SK-N-SH treated with all-trans-retinoic acid at 6 μM for 48 hours (cell line): ENCODE results near the gene HSPA9.

Source experiments
- ATAC-seq: fragments of 200-7000 bp; cut with Tn5 transposase; 3 replicates; pipeline ENCODE4 v1.9.1; 2020; ENCODE audit warnings: mild to moderate bottlenecking, moderate library complexity
- ARNTL ChIP-seq: fragments of 450-650 bp; formaldehyde crosslinking; IDR thresholded peaks from 2 replicates; pipeline ENCODE4 v1.5.0; 2020; ENCODE audit warnings: low read depth, mild to moderate bottlenecking, moderate library complexity, borderline replicate concordance
- BACH2 ChIP-seq: fragments of 250-450 bp; sonication (Bioruptor Pico); IDR thresholded peaks from 2 replicates; pipeline ENCODE4 v1.9.0; 2021; ENCODE audit warnings: mild to moderate bottlenecking, borderline replicate concordance
- CSDC2 ChIP-seq: fragments of 250-450 bp; sonication (Bioruptor Pico); IDR thresholded peaks from 2 replicates; pipeline ENCODE4 v1.5.0; 2020; ENCODE audit warnings: mild to moderate bottlenecking, moderate library complexity
- ESRRG ChIP-seq: fragments of 250-450 bp; sonication (Bioruptor Pico); IDR thresholded peaks from 2 replicates; pipeline ENCODE4 v1.6.1; 2021; ENCODE audit warnings: mild to moderate bottlenecking
- ISL1 ChIP-seq: fragments of 250-450 bp; sonication (Bioruptor Pico); IDR thresholded peaks from 2 replicates; pipeline ENCODE4 v2.1.2; 2022; ENCODE audit warnings: mild to moderate bottlenecking, moderate library complexity
- OSR1 ChIP-seq: fragments of 250-450 bp; sonication (Bioruptor Pico); IDR thresholded peaks from 2 replicates; pipeline ENCODE4 v1.8.0; 2022; ENCODE audit warnings: moderate library complexity, mild to moderate bottlenecking, inconsistent platforms
- PPARA ChIP-seq: fragments of 250-450 bp; sonication (Bioruptor Pico); IDR thresholded peaks from 2 replicates; pipeline ENCODE4 v1.5.0; 2020; ENCODE audit warnings: mild to moderate bottlenecking, borderline replicate concordance
- RARB ChIP-seq: fragments of 250-450 bp; sonication (Bioruptor Pico); IDR thresholded peaks from 2 replicates; pipeline ENCODE4 v1.8.0; 2021; ENCODE audit warnings: mild to moderate bottlenecking, moderate library complexity
- SNAI2 ChIP-seq: fragments of 250-450 bp; sonication (Bioruptor Pico); IDR thresholded peaks from 2 replicates; pipeline ENCODE4 v1.5.0; 2020; ENCODE audit warnings: mild to moderate bottlenecking, moderate library complexity
- TCF4 ChIP-seq: fragments of 250-450 bp; sonication (Bioruptor Pico); IDR thresholded peaks from 2 replicates; pipeline ENCODE4 v1.8.0; 2021; ENCODE audit warnings: mild to moderate bottlenecking, moderate library complexity, borderline replicate concordance
- TOX ChIP-seq: fragments of 250-450 bp; sonication (Bioruptor Pico); IDR thresholded peaks from 2 replicates; pipeline ENCODE4 v1.8.0; 2021; ENCODE audit warnings: mild to moderate bottlenecking, moderate library complexity, borderline replicate concordance
- ZFP30 ChIP-seq: fragments of 450-650 bp; formaldehyde crosslinking; IDR thresholded peaks from 2 replicates; pipeline ENCODE4 v1.5.0; 2022; ENCODE audit warnings: mild to moderate bottlenecking, moderate library complexity
- ZNF565 ChIP-seq: fragments of 450-650 bp; formaldehyde crosslinking; conservative IDR thresholded peaks from 2 replicates; pipeline ENCODE4 v1.5.0; 2020; ENCODE audit warnings: low read depth, mild to moderate bottlenecking, moderate library complexity
- ZNF70 ChIP-seq: fragments of 450-650 bp; formaldehyde crosslinking; IDR thresholded peaks from 2 replicates; pipeline ENCODE4 v1.5.0; 2020; ENCODE audit warnings: mild to moderate bottlenecking, moderate library complexity
- TF ChIP-seq, protein P1 (sequence below): fragments of 250-450 bp; sonication (Bioruptor Pico); IDR thresholded peaks from 2 replicates; pipeline ENCODE4 v1.5.1; 2021; ENCODE audit warnings: mild to moderate bottlenecking, moderate library complexity
- TF ChIP-seq, protein P2 (sequence below): fragments of 250-450 bp; sonication (Bioruptor Pico); IDR thresholded peaks from 2 replicates; pipeline ENCODE4 v1.5.0; 2020; ENCODE audit warnings: mild to moderate bottlenecking, moderate library complexity
- TF ChIP-seq, protein P3 (sequence below): fragments of 250-450 bp; sonication (Bioruptor Pico); IDR thresholded peaks from 2 replicates; pipeline ENCODE4 v1.5.1; 2020; ENCODE audit warnings: low read depth, mild to moderate bottlenecking, moderate library complexity
- TF ChIP-seq, protein P4 (sequence below): fragments of 250-450 bp; sonication (Bioruptor Pico); IDR thresholded peaks from 2 replicates; pipeline ENCODE4 v1.8.0; 2021; ENCODE audit warnings: low read depth, mild to moderate bottlenecking, moderate library complexity, borderline replicate concordance

HSPA9 gene

DNA sequence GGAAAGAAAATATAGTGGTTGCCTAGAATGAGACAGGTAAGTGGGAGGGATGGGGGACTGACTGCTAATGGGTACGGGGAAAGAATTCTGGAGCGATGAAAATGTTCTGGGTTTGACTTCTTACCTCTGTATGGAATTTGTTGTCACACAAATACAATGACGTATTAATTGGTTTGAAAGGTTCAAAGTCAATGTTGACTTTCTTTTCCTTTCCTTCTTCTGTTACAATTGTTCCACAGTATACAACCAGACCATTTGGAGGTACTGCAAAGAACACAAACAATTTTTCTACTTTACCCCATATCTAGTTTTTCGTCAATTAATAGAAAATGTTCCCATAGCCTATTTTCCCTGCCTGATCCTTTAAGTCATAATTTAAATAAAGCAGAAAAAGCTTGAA, 57.8 kb downstream of the HSPA9 start:
- TF ChIP-seq ISL1 (no peak), TCF4 (CRISPR knock-in tag) (no peak), OSR1 (no peak), BACH2 (CRISPR knock-in tag) (no peak), ZNF70 (CRISPR knock-in tag) (no peak), RARB (CRISPR knock-in tag) (no peak), TOX (CRISPR knock-in tag) (no peak)
- TF ChIP-seq, protein P1, sequence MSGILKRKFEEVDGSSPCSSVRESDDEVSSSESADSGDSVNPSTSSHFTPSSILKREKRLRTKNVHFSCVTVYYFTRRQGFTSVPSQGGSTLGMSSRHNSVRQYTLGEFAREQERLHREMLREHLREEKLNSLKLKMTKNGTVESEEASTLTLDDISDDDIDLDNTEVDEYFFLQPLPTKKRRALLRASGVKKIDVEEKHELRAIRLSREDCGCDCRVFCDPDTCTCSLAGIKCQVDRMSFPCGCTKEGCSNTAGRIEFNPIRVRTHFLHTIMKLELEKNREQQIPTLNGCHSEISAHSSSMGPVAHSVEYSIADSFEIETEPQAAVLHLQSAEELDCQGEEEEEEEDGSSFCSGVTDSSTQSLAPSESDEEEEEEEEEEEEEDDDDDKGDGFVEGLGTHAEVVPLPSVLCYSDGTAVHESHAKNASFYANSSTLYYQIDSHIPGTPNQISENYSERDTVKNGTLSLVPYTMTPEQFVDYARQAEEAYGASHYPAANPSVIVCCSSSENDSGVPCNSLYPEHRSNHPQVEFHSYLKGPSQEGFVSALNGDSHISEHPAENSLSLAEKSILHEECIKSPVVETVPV (CRISPR knock-in tag): no peak
- TF ChIP-seq, protein P2, sequence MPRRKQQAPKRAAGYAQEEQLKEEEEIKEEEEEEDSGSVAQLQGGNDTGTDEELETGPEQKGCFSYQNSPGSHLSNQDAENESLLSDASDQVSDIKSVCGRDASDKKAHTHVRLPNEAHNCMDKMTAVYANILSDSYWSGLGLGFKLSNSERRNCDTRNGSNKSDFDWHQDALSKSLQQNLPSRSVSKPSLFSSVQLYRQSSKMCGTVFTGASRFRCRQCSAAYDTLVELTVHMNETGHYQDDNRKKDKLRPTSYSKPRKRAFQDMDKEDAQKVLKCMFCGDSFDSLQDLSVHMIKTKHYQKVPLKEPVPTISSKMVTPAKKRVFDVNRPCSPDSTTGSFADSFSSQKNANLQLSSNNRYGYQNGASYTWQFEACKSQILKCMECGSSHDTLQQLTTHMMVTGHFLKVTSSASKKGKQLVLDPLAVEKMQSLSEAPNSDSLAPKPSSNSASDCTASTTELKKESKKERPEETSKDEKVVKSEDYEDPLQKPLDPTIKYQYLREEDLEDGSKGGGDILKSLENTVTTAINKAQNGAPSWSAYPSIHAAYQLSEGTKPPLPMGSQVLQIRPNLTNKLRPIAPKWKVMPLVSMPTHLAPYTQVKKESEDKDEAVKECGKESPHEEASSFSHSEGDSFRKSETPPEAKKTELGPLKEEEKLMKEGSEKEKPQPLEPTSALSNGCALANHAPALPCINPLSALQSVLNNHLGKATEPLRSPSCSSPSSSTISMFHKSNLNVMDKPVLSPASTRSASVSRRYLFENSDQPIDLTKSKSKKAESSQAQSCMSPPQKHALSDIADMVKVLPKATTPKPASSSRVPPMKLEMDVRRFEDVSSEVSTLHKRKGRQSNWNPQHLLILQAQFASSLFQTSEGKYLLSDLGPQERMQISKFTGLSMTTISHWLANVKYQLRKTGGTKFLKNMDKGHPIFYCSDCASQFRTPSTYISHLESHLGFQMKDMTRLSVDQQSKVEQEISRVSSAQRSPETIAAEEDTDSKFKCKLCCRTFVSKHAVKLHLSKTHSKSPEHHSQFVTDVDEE: no peak
- ATAC-seq: no peak

DNA sequence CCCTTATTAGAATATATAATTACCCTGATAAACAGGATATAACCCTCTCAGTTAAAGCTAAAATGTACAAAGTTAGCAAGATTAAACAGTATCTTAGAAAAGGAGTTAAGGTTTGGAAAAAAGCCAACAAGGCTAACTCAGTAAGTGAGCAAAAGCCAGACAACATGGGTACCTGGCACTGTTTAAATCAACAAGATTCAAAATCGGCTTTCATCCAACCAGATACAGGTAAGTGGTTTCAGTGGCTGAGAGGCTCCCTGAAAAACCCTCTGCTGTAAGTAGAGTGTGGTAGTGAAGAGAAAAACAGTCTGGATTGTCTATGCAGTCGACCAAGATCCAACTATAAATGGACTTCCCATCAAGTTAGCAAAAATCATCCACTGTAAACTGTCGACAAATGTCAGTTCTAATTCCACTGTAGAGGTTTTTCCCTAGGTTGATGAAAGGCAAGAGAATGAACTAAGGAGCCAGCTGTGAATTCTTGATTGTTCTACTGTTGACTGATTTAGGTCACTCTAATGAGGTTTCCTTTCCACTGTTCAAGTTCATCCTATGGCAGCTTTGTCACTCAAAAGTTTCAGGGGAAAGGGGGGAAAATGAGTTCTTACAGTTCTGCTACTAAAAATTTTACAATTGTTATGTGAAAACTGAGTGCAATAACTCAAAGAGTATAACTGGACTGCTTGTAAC, 59.5 kb downstream of the HSPA9 start:
- no peak for TF ChIP-seq RARB (CRISPR knock-in tag)
- no peak for TF ChIP-seq ZFP30 (CRISPR knock-in tag)
- TF ChIP-seq, protein P3, sequence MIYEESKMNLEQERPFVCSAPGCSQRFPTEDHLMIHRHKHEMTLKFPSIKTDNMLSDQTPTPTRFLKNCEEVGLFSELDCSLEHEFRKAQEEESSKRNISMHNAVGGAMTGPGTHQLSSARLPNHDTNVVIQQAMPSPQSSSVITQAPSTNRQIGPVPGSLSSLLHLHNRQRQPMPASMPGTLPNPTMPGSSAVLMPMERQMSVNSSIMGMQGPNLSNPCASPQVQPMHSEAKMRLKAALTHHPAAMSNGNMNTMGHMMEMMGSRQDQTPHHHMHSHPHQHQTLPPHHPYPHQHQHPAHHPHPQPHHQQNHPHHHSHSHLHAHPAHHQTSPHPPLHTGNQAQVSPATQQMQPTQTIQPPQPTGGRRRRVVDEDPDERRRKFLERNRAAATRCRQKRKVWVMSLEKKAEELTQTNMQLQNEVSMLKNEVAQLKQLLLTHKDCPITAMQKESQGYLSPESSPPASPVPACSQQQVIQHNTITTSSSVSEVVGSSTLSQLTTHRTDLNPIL: no peak
- TF ChIP-seq, protein P1 (CRISPR knock-in tag): no peak
- no peak for TF ChIP-seq PPARA (CRISPR knock-in tag)
- TF ChIP-seq, protein P4, sequence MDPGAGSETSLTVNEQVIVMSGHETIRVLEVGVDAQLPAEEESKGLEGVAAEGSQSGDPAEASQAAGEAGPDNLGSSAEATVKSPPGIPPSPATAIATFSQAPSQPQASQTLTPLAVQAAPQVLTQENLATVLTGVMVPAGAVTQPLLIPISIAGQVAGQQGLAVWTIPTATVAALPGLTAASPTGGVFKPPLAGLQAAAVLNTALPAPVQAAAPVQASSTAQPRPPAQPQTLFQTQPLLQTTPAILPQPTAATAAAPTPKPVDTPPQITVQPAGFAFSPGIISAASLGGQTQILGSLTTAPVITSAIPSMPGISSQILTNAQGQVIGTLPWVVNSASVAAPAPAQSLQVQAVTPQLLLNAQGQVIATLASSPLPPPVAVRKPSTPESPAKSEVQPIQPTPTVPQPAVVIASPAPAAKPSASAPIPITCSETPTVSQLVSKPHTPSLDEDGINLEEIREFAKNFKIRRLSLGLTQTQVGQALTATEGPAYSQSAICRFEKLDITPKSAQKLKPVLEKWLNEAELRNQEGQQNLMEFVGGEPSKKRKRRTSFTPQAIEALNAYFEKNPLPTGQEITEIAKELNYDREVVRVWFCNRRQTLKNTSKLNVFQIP (CRISPR knock-in tag): no peak
- no peak for TF ChIP-seq CSDC2 (CRISPR knock-in tag)
- ATAC-seq: no peak

DNA sequence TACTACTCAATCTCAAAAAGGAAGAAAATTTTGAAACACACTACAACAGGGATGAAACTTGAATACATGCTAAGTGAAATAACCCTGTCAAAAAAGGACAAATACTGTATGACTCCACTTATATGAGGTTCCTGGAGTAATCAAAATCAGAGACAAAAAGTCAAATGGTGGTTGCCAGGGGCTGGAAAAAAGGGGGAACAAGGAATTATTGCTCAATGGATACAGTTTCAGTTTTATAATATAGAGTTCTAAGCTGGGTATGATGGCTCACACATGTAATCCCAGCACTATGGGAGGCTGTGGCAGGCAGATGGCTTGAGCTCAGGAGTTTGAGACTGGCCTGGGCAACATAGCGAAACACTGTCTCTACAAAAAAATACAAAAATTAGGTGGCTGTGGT, 61.2 kb downstream of the HSPA9 start:
- no peak for ATAC-seq
- no peak for TF ChIP-seq OSR1
- TF ChIP-seq ZNF70 (CRISPR knock-in tag): no peak
- TF ChIP-seq, protein P2: no peak
- no peak for TF ChIP-seq PPARA (CRISPR knock-in tag)
- no peak for TF ChIP-seq BACH2 (CRISPR knock-in tag)
- TF ChIP-seq SNAI2: no peak
- TF ChIP-seq, protein P4 (CRISPR knock-in tag): no peak
- TF ChIP-seq RARB (CRISPR knock-in tag): no peak
- TF ChIP-seq ESRRG (CRISPR knock-in tag): no peak
- TF ChIP-seq, protein P1 (CRISPR knock-in tag): no peak
- no peak for TF ChIP-seq TOX (CRISPR knock-in tag)
- TF ChIP-seq ZFP30 (CRISPR knock-in tag): no peak
- no peak for TF ChIP-seq ZNF565
- TF ChIP-seq ARNTL: no peak
- TF ChIP-seq, all 23 proteins: peak for 0
